ENCODE results near the gene MUTYH.
"Not testable (repeated sequence)": the region's sequence is repeated elsewhere in the genome, so short reads cannot be mapped to it uniquely, and the experiment has no call there.

MUTYH gene

GRCh38 chr1:45364294-45364693, 24.1 kb upstream of the MUTYH start:
- Histone ChIP-seq H3K9ac (ENCODE audit: low read depth, low read length) (no peak overlapping the region), H3K4me1 (ENCODE audit: insufficient read depth, low read length) (peaks cover 18% of the 10 kb centered on the region), H3K36me3 (ENCODE audit: insufficient read depth, low read length) (no peaks in the 10 kb centered on the region), H3K9me3 (ENCODE audit: control insufficient read depth, insufficient read depth, low read length) (no peaks in the 10 kb centered on the region; the same call in 1 of the 2 replicates)

GRCh38 chr1:45360981-45361380, 20.7 kb upstream of the MUTYH start:
- H3K36me3 ChIP-seq (ENCODE audit: insufficient read depth, low read length); H3K9me3 ChIP-seq (ENCODE audit: control insufficient read depth, insufficient read depth, low read length): not testable (repeated sequence)
- peaks cover 22% of the 10 kb centered on the region for H3K4me1 ChIP-seq (ENCODE audit: insufficient read depth, low read length)
- H3K9ac ChIP-seq (ENCODE audit: low read depth, low read length), result peak overlapping the region; percentile 0; the same call in 1 of the 2 replicates

DNA sequence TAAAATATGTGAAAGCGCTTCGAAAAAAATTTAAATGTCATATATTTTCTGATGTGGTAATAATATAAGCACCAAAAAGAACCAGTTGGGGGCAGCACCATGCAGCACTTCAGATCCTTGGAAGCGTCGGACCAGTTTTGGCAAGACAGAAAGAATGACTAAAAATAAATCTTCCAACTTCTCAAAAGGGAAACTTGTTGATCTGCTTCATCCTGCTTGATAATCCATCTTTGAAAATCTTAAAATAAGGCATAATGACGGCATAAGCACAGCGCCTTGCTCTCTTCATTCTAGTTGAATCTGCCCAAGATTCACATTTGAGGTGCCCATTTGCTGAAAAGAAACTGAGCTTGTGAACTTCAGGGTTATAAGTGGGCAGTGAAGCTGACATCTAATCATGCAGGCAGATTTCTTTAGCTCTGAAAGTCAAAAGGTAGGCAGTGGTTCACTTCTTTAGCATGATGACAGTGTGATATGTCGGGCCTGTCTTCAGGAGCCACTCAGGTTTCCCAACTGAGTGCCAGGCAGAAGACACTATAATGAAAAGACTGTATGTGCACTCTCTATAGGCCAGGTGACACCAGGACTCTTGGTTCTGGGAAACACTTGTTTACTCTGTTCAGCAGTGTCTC, 19.8 kb upstream of the MUTYH start:
- H3K4me1 ChIP-seq (ENCODE audit: insufficient read depth, low read length), result peaks cover 26% of the 10 kb centered on the region
- H3K9me3 ChIP-seq (ENCODE audit: control insufficient read depth, insufficient read depth, low read length), result no peaks in the 10 kb centered on the region; the same call in 1 of the 2 replicates
- no peaks in the 10 kb centered on the region for H3K36me3 ChIP-seq (ENCODE audit: insufficient read depth, low read length)
- H3K9ac ChIP-seq (ENCODE audit: low read depth, low read length), result 0 out of 2 replicates have a peak overlapping the region, but pooled peaks have one; percentile 7

DNA sequence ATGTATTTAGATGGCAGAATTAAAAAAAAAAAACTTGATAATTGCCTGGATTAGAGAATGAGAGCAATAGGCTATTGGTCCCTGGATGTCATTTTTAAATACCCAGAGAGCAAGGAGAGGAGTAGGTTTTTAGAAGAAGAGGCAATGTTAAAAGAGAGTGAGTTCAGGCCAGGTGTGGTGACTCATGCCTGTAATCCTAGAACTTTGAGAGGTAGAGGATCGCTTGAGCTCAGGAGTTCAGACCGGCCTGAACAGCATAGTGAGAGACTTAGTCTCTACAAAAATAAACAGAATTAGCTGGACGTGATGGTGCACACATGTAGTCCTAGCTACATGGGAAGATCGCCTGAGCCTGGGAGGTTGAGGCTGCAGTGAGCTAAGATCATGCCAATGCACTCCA, 15.9 kb upstream of the MUTYH start:
- no peaks in the 10 kb centered on the region for H3K9me3 ChIP-seq (ENCODE audit: control insufficient read depth, insufficient read depth, low read length)
- H3K4me1 ChIP-seq (ENCODE audit: insufficient read depth, low read length), result peaks cover 21% of the 10 kb centered on the region
- no peak overlapping the region for H3K9ac ChIP-seq (ENCODE audit: low read depth, low read length)
- no peaks in the 10 kb centered on the region for H3K36me3 ChIP-seq (ENCODE audit: insufficient read depth, low read length)

DNA sequence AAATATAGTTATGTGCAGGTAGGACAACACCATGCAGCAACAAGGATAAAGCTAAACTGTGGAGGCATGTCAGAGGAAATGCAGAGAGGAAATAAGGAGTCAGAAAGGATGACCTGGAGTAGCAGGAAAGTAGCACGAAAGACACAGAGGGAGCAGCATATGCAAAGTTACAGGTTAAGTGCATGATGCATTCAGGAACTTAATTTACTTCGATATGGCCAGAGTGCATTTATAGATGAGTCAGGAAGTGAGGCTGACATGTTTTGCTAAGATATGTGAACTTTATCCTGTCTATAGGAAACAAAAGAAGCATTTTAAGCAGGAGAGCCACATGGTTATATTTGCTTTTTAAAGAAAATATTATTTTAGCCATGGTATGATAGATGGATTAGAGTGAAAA, 15.4 kb upstream of the MUTYH start:
- Histone ChIP-seq H3K9ac (ENCODE audit: low read depth, low read length) (no peak overlapping the region), H3K4me1 (ENCODE audit: insufficient read depth, low read length) (peaks cover 17% of the 10 kb centered on the region), H3K36me3 (ENCODE audit: insufficient read depth, low read length) (no peaks in the 10 kb centered on the region), H3K9me3 (ENCODE audit: control insufficient read depth, insufficient read depth, low read length) (no peaks in the 10 kb centered on the region)

- Histone ChIP-seq H3K4me1 (ENCODE audit: insufficient read depth, low read length) (peaks cover 9% of the 10 kb centered on the region), H3K9ac (ENCODE audit: low read depth, low read length) (no peak overlapping the region), H3K9me3 (ENCODE audit: control insufficient read depth, insufficient read depth, low read length) (no peaks in the 10 kb centered on the region), H3K36me3 (ENCODE audit: insufficient read depth, low read length) (no peaks in the 10 kb centered on the region)
These were observed 14.6 kb upstream of the MUTYH start for GRCh38 chr1:45354838-45355237.

GRCh38 chr1:45353685-45354084, 13.4 kb upstream of the MUTYH start:
- Histone ChIP-seq H3K9me3 (ENCODE audit: control insufficient read depth, insufficient read depth, low read length) (no peaks in the 10 kb centered on the region), H3K9ac (ENCODE audit: low read depth, low read length) (no peak overlapping the region), H3K36me3 (ENCODE audit: insufficient read depth, low read length) (no peaks in the 10 kb centered on the region), H3K4me1 (ENCODE audit: insufficient read depth, low read length) (peaks cover 8% of the 10 kb centered on the region; the same call in 1 of the 2 replicates)

DNA sequence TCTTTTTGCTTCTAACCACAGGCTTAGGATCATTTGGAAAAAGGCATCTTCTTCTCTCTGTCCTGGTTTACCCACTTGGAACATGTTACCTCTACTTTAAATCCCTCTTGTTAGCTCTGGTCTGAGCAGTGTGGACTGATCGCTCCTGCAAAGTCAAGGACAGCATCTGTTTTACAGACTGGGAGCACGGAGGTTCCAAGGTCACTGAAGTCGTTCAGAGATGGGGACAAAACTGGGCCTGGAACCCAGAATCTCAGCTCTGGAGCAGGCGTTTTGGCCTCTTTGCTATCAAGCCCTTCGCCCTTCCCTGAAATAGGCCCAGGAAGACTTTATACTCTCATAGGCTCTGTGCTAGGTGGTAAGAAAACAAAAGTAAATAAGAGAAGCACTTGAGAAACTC, 11.3 kb upstream of the MUTYH start:
- peaks cover 8% of the 10 kb centered on the region; the same call in 1 of the 2 replicates for H3K4me1 ChIP-seq (ENCODE audit: insufficient read depth, low read length)
- no peaks in the 10 kb centered on the region for H3K9me3 ChIP-seq (ENCODE audit: control insufficient read depth, insufficient read depth, low read length)
- no peaks in the 10 kb centered on the region for H3K36me3 ChIP-seq (ENCODE audit: insufficient read depth, low read length)
- H3K9ac ChIP-seq (ENCODE audit: low read depth, low read length), result no peak overlapping the region

GRCh38 chr1:45348966-45349677, 8.9 kb upstream of the MUTYH start:
- Histone ChIP-seq H3K36me3 (ENCODE audit: insufficient read depth, low read length) (peaks cover 5% of the 10 kb centered on the region; the same call in 1 of the 2 replicates), H3K9ac (ENCODE audit: low read depth, low read length) (no peak overlapping the region), H3K9me3 (ENCODE audit: control insufficient read depth, insufficient read depth, low read length) (no peaks in the 10 kb centered on the region), H3K4me1 (ENCODE audit: insufficient read depth, low read length) (no peaks in the 10 kb centered on the region)

DNA sequence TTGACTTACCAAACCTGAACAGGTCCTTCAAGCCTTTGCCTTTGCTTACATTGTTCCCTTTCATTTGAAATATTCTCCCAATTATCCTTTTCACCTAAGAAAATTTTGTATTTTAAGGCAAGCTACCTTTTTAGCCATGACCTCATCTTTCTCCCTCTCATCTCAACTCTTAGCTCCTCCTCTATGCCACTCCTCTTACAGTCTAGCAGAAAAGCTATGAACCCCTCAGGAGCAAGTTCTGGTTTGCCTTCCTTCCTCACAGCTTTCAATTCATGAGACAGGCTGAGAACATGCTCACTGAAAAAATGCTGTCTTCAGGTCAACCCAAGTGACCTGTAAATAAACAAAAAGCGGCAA, 8.3 kb upstream of the MUTYH start:
- Histone ChIP-seq H3K36me3 (ENCODE audit: insufficient read depth, low read length) (peaks cover 11% of the 10 kb centered on the region), H3K4me1 (ENCODE audit: insufficient read depth, low read length) (no peaks in the 10 kb centered on the region), H3K9ac (ENCODE audit: low read depth, low read length) (no peak overlapping the region), H3K9me3 (ENCODE audit: control insufficient read depth, insufficient read depth, low read length) (no peaks in the 10 kb centered on the region)

DNA sequence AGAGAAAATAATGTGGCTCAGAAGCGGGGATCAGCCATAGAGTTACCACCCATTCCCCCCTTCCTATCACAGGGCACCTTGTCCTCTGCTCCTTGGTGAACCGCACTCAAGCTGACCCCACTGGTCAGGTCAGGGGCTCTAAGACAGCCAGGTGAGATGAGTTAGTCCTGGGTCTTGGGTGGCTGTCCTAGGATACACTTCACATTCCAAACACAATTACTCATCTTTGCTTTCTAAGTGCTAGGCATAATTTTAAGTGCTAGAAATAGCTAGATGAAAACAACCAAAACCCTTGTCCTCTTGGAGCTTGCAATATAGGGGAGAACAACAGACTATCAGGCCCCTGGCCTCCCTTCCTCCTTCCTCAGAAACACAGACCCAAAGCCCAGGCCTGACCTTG, 7.8 kb upstream of the MUTYH start:
- Histone ChIP-seq H3K4me1 (ENCODE audit: insufficient read depth, low read length) (no peaks in the 10 kb centered on the region), H3K9ac (ENCODE audit: low read depth, low read length) (no peak overlapping the region), H3K9me3 (ENCODE audit: control insufficient read depth, insufficient read depth, low read length) (no peaks in the 10 kb centered on the region), H3K36me3 (ENCODE audit: insufficient read depth, low read length) (peaks cover 13% of the 10 kb centered on the region)

- H3K4me1 ChIP-seq (ENCODE audit: insufficient read depth, low read length), result no peaks in the 10 kb centered on the region
- H3K36me3 ChIP-seq (ENCODE audit: insufficient read depth, low read length), result peaks cover 13% of the 10 kb centered on the region
These were observed 6.2 kb upstream of the MUTYH start for GRCh38 chr1:45346473-45346872.

DNA sequence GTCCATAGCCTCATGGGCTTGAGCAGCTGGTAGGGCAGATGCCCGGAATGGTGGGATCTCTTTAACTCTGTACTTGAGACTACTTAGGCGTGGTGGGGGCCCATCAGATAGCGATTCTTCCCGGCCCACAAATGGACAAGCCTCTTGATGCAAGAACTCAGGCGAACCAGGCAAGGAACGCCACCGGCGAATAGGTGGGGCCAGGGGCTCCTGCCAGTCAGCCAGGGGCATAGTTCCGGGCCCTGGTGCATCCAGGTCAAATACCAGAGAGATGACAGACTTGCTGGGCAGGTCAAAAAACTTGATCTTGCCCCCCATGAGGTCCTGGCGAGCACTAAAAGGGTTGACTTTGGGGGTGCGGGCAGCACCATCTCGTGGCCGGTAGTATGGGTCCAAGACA, 4.8 kb upstream of the MUTYH start:
- Histone ChIP-seq H3K9me3 (ENCODE audit: control insufficient read depth, insufficient read depth, low read length) (no peaks in the 10 kb centered on the region), H3K36me3 (ENCODE audit: insufficient read depth, low read length) (peaks cover 13% of the 10 kb centered on the region), H3K9ac (ENCODE audit: low read depth, low read length) (no peak overlapping the region), H3K4me1 (ENCODE audit: insufficient read depth, low read length) (peaks cover 4% of the 10 kb centered on the region; the same call in 1 of the 2 replicates)

More at GRCh38 chr1:45346473-45346872, 6.2 kb upstream of the MUTYH start:
- H3K9me3 ChIP-seq (ENCODE audit: control insufficient read depth, insufficient read depth, low read length), result no peaks in the 10 kb centered on the region
- H3K9ac ChIP-seq (ENCODE audit: low read depth, low read length), result no peak overlapping the region

DNA sequence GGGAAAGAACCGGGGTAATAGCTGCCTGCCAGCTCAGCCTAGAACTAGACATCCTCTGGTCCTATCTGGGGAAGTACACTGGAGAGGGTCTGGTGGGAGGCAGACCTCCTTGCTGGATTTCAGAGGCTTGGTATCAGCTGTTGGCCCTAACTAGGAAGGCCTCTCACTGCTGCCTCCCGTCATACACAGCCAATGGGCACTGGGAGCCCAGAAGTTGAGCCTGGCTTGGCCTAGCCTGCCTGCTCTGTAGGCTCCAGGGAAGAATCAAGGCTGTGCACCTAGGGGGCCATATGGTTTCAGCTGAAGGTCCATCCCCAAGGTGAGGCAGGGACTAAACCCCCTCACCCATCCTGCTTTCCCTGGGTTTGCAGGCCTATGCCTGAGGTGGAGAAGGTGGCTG, 4.3 kb upstream of the MUTYH start:
- Histone ChIP-seq H3K4me1 (ENCODE audit: insufficient read depth, low read length) (peaks cover 4% of the 10 kb centered on the region; the same call in 1 of the 2 replicates), H3K9me3 (ENCODE audit: control insufficient read depth, insufficient read depth, low read length) (no peaks in the 10 kb centered on the region), H3K36me3 (ENCODE audit: insufficient read depth, low read length) (peaks cover 13% of the 10 kb centered on the region), H3K9ac (ENCODE audit: low read depth, low read length) (no peak overlapping the region)

DNA sequence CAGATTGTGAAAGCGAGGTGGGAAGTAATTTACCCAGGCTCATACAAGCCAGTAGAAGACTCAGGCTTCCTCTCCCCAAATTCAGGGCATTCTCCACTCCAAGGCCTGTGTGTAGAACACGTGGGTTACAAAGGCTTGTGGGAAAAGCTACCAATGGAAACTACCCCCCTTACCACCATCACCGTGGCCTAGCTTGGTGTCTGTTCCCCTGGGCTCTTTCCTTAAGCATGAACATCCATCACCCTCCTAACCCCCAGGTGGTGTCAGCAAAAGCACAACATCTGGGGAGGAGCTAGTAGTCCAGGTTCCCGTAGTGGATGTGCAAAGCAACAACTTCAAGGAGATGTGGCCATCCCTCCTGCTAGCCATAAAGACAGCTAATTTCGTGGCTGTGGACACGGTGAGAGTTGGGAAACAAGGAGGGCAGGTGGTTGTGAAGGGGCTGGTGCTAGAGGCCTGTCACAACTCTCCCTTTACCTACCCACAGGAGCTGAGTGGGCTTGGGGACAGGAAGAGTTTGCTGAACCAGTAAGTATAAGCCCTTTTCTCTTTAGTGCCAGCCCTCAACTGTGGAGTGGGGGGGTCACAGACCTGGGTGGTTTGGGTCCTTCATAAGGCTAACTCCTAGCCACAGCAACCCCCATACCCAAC, 701 bp upstream of the MUTYH start:
- peak overlapping the region; percentile 81 for H3K9ac ChIP-seq (ENCODE audit: low read depth, low read length)
- peaks cover 4% of the 10 kb centered on the region for H3K4me1 ChIP-seq (ENCODE audit: insufficient read depth, low read length)
- H3K36me3 ChIP-seq (ENCODE audit: insufficient read depth, low read length), result peaks cover 9% of the 10 kb centered on the region
- no peaks in the 10 kb centered on the region for H3K9me3 ChIP-seq (ENCODE audit: control insufficient read depth, insufficient read depth, low read length)

Measured in ES-I3 (cell line).